ENCODE results near the gene ARHGAP25. TPM values are rescaled to one million over a fixed set of nuclear protein-coding genes. Genes with fewer than 3 reads are reported as not detected.

The ARHGAP25 gene
- total RNA-seq, 1 experiment from 2014 or later, result 0.27 TPM

GRCh38 chr2:68829749-68830148 lies 95.1 kb downstream of the ARHGAP25 start:
- ChIA-PET RAD21 (ENCODE audit: low non-redundant PET in 1 of 2, low total read pairs in 2 of 2, uncharacterized antibody in 2 of 2, unreplicated experiment in 2 of 2) (no interaction called here), POLR2A (no interaction called here), CTCF (interaction anchor here (1.5 kb wide), 2 partner anchors 9 to 78 kb away, joined by 4 to 6 read pairs; no protein-coding TSS in a partner anchor)
- intact Hi-C loops (cut with micrococcal nuclease), result no loop called here
- Histone ChIP-seq H3K4me1 (ENCODE audit: control insufficient read depth in 1 of 2, insufficient read depth in 2 of 2, low read length in 2 of 2) (peaks cover 6 to 19% of the 10 kb centered on the region in 2 experiments; a peak in 2 of 4 replicates), H3K9me2 (ENCODE audit: insufficient read depth) (no peaks in the 10 kb centered on the region), H3K4me3 (replicated peaks in 1 of 2; ENCODE audit: low read depth in 1 of 2, low read length in 2 of 2) (no peak overlapping the region), H3K9me3 (ENCODE audit: control insufficient read depth in 1 of 2, insufficient read depth in 1 of 2, low read depth in 1 of 2, low read length in 2 of 2) (no peaks in the 10 kb centered on the region), H3K27me3 (ENCODE audit: insufficient read depth, low read length) (no peaks in the 10 kb centered on the region), H3K9ac (ENCODE audit: low read length) (no peak overlapping the region), H3K36me3 (ENCODE audit: control insufficient read depth in 1 of 2, insufficient read depth in 2 of 2, low read length in 2 of 2) (no peaks in the 10 kb centered on the region), H3K79me2 (ENCODE audit: insufficient read depth, low read length) (no peaks in the 10 kb centered on the region), H3K27ac (ENCODE audit: low read depth, low read length) (no peak overlapping the region), H3K4me2 (ENCODE audit: low read length) (peak overlapping the region; percentile 40; the same call in 1 of the 2 replicates), H4K20me1 (ENCODE audit: insufficient read depth) (no peaks in the 10 kb centered on the region), H2AFZ (ENCODE audit: low read depth, low read length, poor library complexity, severe bottlenecking) (peak overlapping the region; percentile 7)
- TF ChIP-seq ZBTB33 (IDR thresholded peaks at IDR 0.05; ENCODE audit: extremely low read depth, insufficient replicate concordance, low read length) (no peak), CEBPB (IDR thresholded peaks at IDR 0.05; ENCODE audit: low read depth) (no peak), FOSL1 (IDR thresholded peaks at IDR 0.05; ENCODE audit: low read depth) (no peak)
- no TSS peak for BruUV-seq (replicated peaks)
- DNase-seq (ENCODE audit: low read depth, low spot score) (no peak), ATAC-seq (no peak)

DNA sequence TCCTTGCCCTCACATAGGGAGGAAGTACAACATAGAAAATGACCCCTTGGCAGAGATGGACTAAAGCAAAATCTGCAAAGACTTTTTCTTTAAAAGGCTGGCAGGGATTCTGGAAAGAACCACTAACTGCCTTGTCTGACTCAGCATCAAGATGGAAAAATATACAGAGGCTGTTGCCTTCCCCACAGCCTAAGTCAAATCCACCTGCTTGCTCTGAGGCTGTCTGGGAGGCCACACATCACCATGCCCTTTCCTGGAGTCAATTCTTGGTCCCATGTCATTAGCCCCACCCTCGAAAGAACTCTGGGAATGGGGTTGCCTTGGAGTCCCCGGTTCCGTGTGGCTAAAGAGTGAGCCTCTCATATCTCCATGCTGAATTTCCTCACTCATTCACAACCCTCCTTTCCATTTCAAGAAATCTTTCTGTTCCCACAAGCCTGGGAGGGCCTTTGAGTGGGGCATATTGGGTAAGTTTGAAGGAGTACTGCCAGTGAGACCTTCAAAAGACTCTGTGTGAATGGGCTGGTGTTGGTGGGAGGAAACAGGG lies 97.1 kb downstream of the ARHGAP25 start:
- Histone ChIP-seq H3K79me2 (ENCODE audit: insufficient read depth, low read length) (no peaks in the 10 kb centered on the region), H2AFZ (ENCODE audit: low read depth, low read length, poor library complexity, severe bottlenecking) (no peak overlapping the region), H3K4me1 (ENCODE audit: control insufficient read depth in 1 of 2, insufficient read depth in 2 of 2, low read length in 2 of 2) (peaks cover 6 to 19% of the 10 kb centered on the region in 2 experiments; a peak in 2 of 4 replicates), H3K9ac (ENCODE audit: low read length) (no peak overlapping the region), H3K27ac (ENCODE audit: low read depth, low read length) (no peak overlapping the region), H3K36me3 (ENCODE audit: control insufficient read depth in 1 of 2, insufficient read depth in 2 of 2, low read length in 2 of 2) (no peaks in the 10 kb centered on the region), H3K9me3 (ENCODE audit: control insufficient read depth in 1 of 2, insufficient read depth in 1 of 2, low read depth in 1 of 2, low read length in 2 of 2) (no peaks in the 10 kb centered on the region), H3K4me2 (ENCODE audit: low read length) (no peak overlapping the region), H4K20me1 (ENCODE audit: insufficient read depth) (no peaks in the 10 kb centered on the region), H3K9me2 (ENCODE audit: insufficient read depth) (no peaks in the 10 kb centered on the region), H3K27me3 (ENCODE audit: insufficient read depth, low read length) (no peaks in the 10 kb centered on the region), H3K4me3 (replicated peaks in 1 of 2; ENCODE audit: low read depth in 1 of 2, low read length in 2 of 2) (no peak overlapping the region)
- BruUV-seq (replicated peaks), result no TSS peak
- POLR2A ChIA-PET, result no interaction called here
- ATAC-seq (no peak), DNase-seq (ENCODE audit: low read depth, low spot score) (no peak)
- intact Hi-C loops (cut with micrococcal nuclease), result no loop called here
- RAD21 ChIA-PET (ENCODE audit: low non-redundant PET in 1 of 2, low total read pairs in 2 of 2, uncharacterized antibody in 2 of 2, unreplicated experiment in 2 of 2), result no interaction called here
- TF ChIP-seq EGR1 (IDR thresholded peaks at IDR 0.05; ENCODE audit: low read depth), result no peak
- no peak for TF ChIP-seq YY1 (IDR thresholded peaks at IDR 0.05; ENCODE audit: extremely low read depth, insufficient replicate concordance, low read depth, low read length)
- no peak for TF ChIP-seq TCF7L2 (IDR thresholded peaks at IDR 0.05; ENCODE audit: borderline replicate concordance, extremely low read depth, insufficient read depth, insufficient read length)
- CTCF ChIA-PET, result no interaction called here
